HepG2 (cell line): Measurements from ENCODE around the gene FBXL22. TPM values are rescaled to one million over a fixed set of nuclear protein-coding genes. Genes with fewer than 3 reads are reported as not detected.
A peak's percentile ranks its signal among the peaks of the same experiment; 100 is the strongest.

Experiments
- AKAP8 ChIP-seq: sonication (generic); formaldehyde crosslinking; IDR thresholded peaks from 2 replicates; pipeline ENCODE4 v1.5.1; 2020; ENCODE audit warnings: mild to moderate bottlenecking, missing genetic modification reagents
- CTCF ChIP-seq: sonication (generic); formaldehyde crosslinking; IDR thresholded peaks from 2 replicates; pipeline ENCODE4 v1.5.0; 2020; ENCODE audit warnings: mild to moderate bottlenecking, missing genetic modification reagents, moderate library complexity
- GATAD2A ChIP-seq: IDR thresholded peaks from 2 replicates; pipeline ENCODE4 v1.6.1; 2016
- HNF4A ChIP-seq: sonication (generic); formaldehyde crosslinking; IDR thresholded peaks from 2 replicates; pipeline ENCODE4 v1.4.0; 2020; ENCODE audit warnings: missing genetic modification reagents
- HOXA9 ChIP-seq: sonication (generic); formaldehyde crosslinking; IDR thresholded peaks from 2 replicates; pipeline ENCODE4 v1.8.1; 2022; ENCODE audit warnings: missing genetic modification reagents, mild to moderate bottlenecking, moderate library complexity, borderline replicate concordance
- MAFG ChIP-seq: sonication (generic); formaldehyde crosslinking; IDR thresholded peaks from 2 replicates; pipeline ENCODE4 v1.5.1; 2020; ENCODE audit warnings: mild to moderate bottlenecking, missing genetic modification reagents
- MBD4 ChIP-seq: IDR thresholded peaks from 2 replicates; pipeline ENCODE4 v1.6.1; 2012; ENCODE audit warnings: low read length, inconsistent platforms, borderline replicate concordance
- MXD4 ChIP-seq: IDR thresholded peaks from 2 replicates; pipeline ENCODE4 v1.6.1; 2016; ENCODE audit warnings: mild to moderate bottlenecking, missing biosample characterization, missing genetic modification reagents
- MYC ChIP-seq: sonication (generic); formaldehyde crosslinking; IDR thresholded peaks from 2 replicates; pipeline ENCODE4 v1.9.0; 2021; ENCODE audit warnings: missing genetic modification reagents, borderline replicate concordance
- ONECUT2 ChIP-seq: sonication (generic); formaldehyde crosslinking; IDR thresholded peaks from 2 replicates; pipeline ENCODE4 v1.4.0; 2020; ENCODE audit warnings: missing genetic modification reagents
- PCBP1 ChIP-seq: fragments of 200-400 bp; formaldehyde crosslinking; IDR thresholded peaks from 2 replicates; pipeline ENCODE4 v1.6.1; 2017; ENCODE audit warnings: mild to moderate bottlenecking, low read depth, low read length, borderline replicate concordance
- RFX1 ChIP-seq: fragments of 450-650 bp; IDR thresholded peaks from 2 replicates; pipeline ENCODE4 v1.6.1; 2017
- SATB2 ChIP-seq: sonication (generic); formaldehyde crosslinking; IDR thresholded peaks from 2 replicates; pipeline ENCODE4 v1.5.0; 2020; ENCODE audit warnings: missing genetic modification reagents
- ZNF354B ChIP-seq: sonication (generic); formaldehyde crosslinking; IDR thresholded peaks from 2 replicates; pipeline ENCODE4 v1.8.0; 2022; ENCODE audit warnings: mild to moderate bottlenecking, missing genetic modification reagents
- ZNF432 ChIP-seq: sonication (generic); formaldehyde crosslinking; IDR thresholded peaks from 2 replicates; pipeline ENCODE4 v1.5.0; 2020; ENCODE audit warnings: missing genetic modification reagents, mild to moderate bottlenecking, borderline replicate concordance
- ZNF609 ChIP-seq: sonication (generic); formaldehyde crosslinking; IDR thresholded peaks from 2 replicates; pipeline ENCODE4 v1.4.0; 2020; ENCODE audit warnings: mild to moderate bottlenecking, missing genetic modification reagents, borderline replicate concordance
- ZNF773 ChIP-seq: sonication (generic); formaldehyde crosslinking; IDR thresholded peaks from 2 replicates; pipeline ENCODE4 v1.4.0; 2020; ENCODE audit warnings: missing genetic modification reagents, borderline replicate concordance
- ZNF878 ChIP-seq: sonication (generic); formaldehyde crosslinking; IDR thresholded peaks from 2 replicates; pipeline ENCODE4 v1.8.1; 2023; ENCODE audit warnings: mild to moderate bottlenecking, missing genetic modification reagents, moderate library complexity
- ZSCAN20 ChIP-seq: sonication (generic); formaldehyde crosslinking; IDR thresholded peaks from 2 replicates; pipeline ENCODE4 v1.4.0; 2020; ENCODE audit warnings: missing genetic modification reagents, mild to moderate bottlenecking, borderline replicate concordance
- polyA plus RNA-seq, 8 experiments: library from polyadenylated mRNA; depleted of rRNA in 3 of 8; stranded (reverse) in 7 of 8; unstranded in 1 of 8; fragments of >200 nt; fragmentation: Illumina TruSeq in 4 of 8; extraction: Trizol in 4 of 8; gene quantifications; 2 replicates each; pipeline versions ENCODE4 v1.2.1 to v1.2.3, GENCODE V29; 2011 to 2016; ENCODE audit warnings: low read depth in 4 of 8, missing spikeins in 1 of 8, mixed read lengths in 1 of 8; ENCODE audit not compliant: insufficient read depth in 1 of 8
- total RNA-seq, 5 experiments: library from RNA; depleted of rRNA; stranded (reverse); fragments of >200 nt; fragmentation: Illumina TruSeq; extraction: Trizol; gene quantifications; 2 replicates each; pipeline ENCODE4 v1.2.3, GENCODE V29; 2016; ENCODE audit warnings: low read depth in 1 of 5
- TF ChIP-seq, protein P1 (sequence below): sonication (generic); formaldehyde crosslinking; IDR thresholded peaks from 2 replicates; pipeline ENCODE4 v1.5.0; 2020; ENCODE audit warnings: missing genetic modification reagents, mild to moderate bottlenecking, borderline replicate concordance
- TF ChIP-seq, protein P2 (sequence below): sonication (generic); formaldehyde crosslinking; IDR thresholded peaks from 2 replicates; pipeline ENCODE4 v1.4.0; 2020; ENCODE audit warnings: mild to moderate bottlenecking, missing genetic modification reagents

The FBXL22 gene
- total and polyA plus RNA-seq, 2 of the 13 experiments (the other 11 are each of a cell fraction or from before 2014, with no cell fraction given): 0.15 to 0.33 TPM

GRCh38 chr15:63610209-63610841 is 13.1 kb downstream of the FBXL22 start (continued):
- TF ChIP-seq ZNF773 (CRISPR knock-in tag) (no peak), SATB2 (no peak), MXD4 (CRISPR knock-in tag) (no peak), ONECUT2 (CRISPR knock-in tag) (no peak), ZNF609 (no peak), MBD4 (no peak), GATAD2A (CRISPR knock-in tag) (no peak), CTCF (peak; percentile 90), AKAP8 (CRISPR knock-in tag) (no peak), RFX1 (no peak), PCBP1 (no peak), HOXA9 (CRISPR knock-in tag) (no peak), ZNF878 (CRISPR knock-in tag) (no peak), MAFG (CRISPR knock-in tag) (no peak), ZNF354B (CRISPR knock-in tag) (no peak), ZNF432 (CRISPR knock-in tag) (no peak), MYC (no peak), HNF4A (CRISPR knock-in tag) (no peak), ZSCAN20 (CRISPR knock-in tag) (no peak)
- TF ChIP-seq, protein P1, sequence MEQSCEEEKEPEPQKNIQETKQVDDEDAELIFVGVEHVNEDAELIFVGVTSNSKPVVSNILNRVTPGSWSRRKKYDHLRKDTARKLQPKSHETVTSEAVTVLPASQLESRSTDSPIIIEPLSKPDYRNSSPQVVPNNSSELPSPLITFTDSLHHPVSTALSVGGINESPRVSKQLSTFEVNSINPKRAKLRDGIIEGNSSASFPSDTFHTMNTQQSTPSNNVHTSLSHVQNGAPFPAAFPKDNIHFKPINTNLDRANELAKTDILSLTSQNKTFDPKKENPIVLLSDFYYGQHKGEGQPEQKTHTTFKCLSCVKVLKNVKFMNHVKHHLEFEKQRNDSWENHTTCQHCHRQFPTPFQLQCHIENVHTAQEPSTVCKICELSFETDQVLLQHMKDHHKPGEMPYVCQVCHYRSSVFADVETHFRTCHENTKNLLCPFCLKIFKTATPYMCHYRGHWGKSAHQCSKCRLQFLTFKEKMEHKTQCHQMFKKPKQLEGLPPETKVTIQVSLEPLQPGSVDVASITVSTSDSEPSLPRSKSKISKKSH (CRISPR knock-in tag): no peak
- TF ChIP-seq, protein P2, sequence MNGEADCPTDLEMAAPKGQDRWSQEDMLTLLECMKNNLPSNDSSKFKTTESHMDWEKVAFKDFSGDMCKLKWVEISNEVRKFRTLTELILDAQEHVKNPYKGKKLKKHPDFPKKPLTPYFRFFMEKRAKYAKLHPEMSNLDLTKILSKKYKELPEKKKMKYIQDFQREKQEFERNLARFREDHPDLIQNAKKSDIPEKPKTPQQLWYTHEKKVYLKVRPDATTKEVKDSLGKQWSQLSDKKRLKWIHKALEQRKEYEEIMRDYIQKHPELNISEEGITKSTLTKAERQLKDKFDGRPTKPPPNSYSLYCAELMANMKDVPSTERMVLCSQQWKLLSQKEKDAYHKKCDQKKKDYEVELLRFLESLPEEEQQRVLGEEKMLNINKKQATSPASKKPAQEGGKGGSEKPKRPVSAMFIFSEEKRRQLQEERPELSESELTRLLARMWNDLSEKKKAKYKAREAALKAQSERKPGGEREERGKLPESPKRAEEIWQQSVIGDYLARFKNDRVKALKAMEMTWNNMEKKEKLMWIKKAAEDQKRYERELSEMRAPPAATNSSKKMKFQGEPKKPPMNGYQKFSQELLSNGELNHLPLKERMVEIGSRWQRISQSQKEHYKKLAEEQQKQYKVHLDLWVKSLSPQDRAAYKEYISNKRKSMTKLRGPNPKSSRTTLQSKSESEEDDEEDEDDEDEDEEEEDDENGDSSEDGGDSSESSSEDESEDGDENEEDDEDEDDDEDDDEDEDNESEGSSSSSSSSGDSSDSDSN (CRISPR knock-in tag): peak; percentile 40; the same call in 1 of the 2 replicates
